Breast epithelium (tissue), 4 donors: ENCODE measurements around the gene ALDH1A3. TPM values are rescaled to one million over a fixed set of nuclear protein-coding genes. Genes with fewer than 3 reads are reported as not detected.

Experiments used
- DNase-seq, 2 donors: peaks; one replicate each; pipeline ENCODE4 v3.0.0-alpha.2; 2019; ENCODE audit warnings: low spot score in 2 of 2
- H3K27ac ChIP-seq, 2 donors: fragments of 200-600 bp; sonication (generic) in 1 of 2; one replicate each; pipeline ENCODE4 v1.5.1; 2016 to 2019; ENCODE audit warnings: mild to moderate bottlenecking in 1 of 2
- H3K27me3 ChIP-seq, 2 donors: fragments of 200-600 bp; sonication (generic) in 1 of 2; one replicate each; pipeline versions ENCODE4 v1.5.1 to v1.6.0; 2017 to 2019; ENCODE audit warnings: control low read depth in 1 of 2, mild to moderate bottlenecking in 1 of 2
- H3K36me3 ChIP-seq: fragments of 200-600 bp; one replicate; pipeline ENCODE4 v1.5.1; 2019
- H3K4me1 ChIP-seq, 2 donors: fragments of 200-600 bp; sonication (generic); one replicate each; pipeline ENCODE4 v1.5.1; 2016 to 2019; ENCODE audit warnings: control low read depth in 1 of 2
- H3K4me3 ChIP-seq, 3 donors: fragments of 200-600 bp; sonication (generic); 1 replicate in 2 of 3; 2 replicates in 1 of 3; pipeline ENCODE4 v1.5.1; 2016 to 2019; ENCODE audit warnings: mild to moderate bottlenecking in 3 of 3, moderate library complexity in 2 of 3
- H3K9me3 ChIP-seq, 2 donors: fragments of 200-600 bp; sonication (generic) in 1 of 2; one replicate each; pipeline ENCODE4 v1.5.1; 2016 to 2019; ENCODE audit warnings: control low read depth in 1 of 2
- CTCF ChIP-seq, 3 donors: fragments of 450-650 bp; IDR thresholded peaks; one replicate each; pipeline ENCODE4 v1.5.1; 2016 to 2017; ENCODE audit warnings: antibody characterized with exemption in 3 of 3, mild to moderate bottlenecking in 3 of 3, moderate library complexity in 3 of 3
- POLR2A ChIP-seq: fragments of 450-650 bp; IDR thresholded peaks from one replicate; pipeline ENCODE4 v1.6.1; 2016; ENCODE audit warnings: antibody characterized with exemption, mild to moderate bottlenecking, moderate library complexity
- POLR2AphosphoS5 ChIP-seq, 3 donors: sonication (generic); formaldehyde crosslinking; IDR thresholded peaks; one replicate each; pipeline ENCODE4 v1.6.1; 2017; ENCODE audit warnings: antibody characterized with exemption in 3 of 3
- intact Hi-C: fragments of 100-400 bp; cut with DNase I; formaldehyde crosslinking; loops from one replicate; pipeline ENCODE4 v1.15.1; 2023; ENCODE audit warnings: low total_unique reads
- total RNA-seq, 3 donors: library from RNA; depleted of rRNA; stranded (reverse); fragments of >200 nt; gene quantifications; one replicate each; pipeline ENCODE4 v1.1.0, GENCODE V29; 2016

Gene ALDH1A3
- total RNA-seq, 3 donors from 2014 or later, result 24.2 to 207 (median 44.9) TPM

GRCh38 chr15:100952566-100952965 lies 72.9 kb downstream of the ALDH1A3 start:
- no peak for TF ChIP-seq CTCF (IDR thresholded peaks at IDR 0.05)
- TF ChIP-seq POLR2A, result no peak
- no peak for TF ChIP-seq POLR2AphosphoS5 (IDR thresholded peaks at IDR 0.05)

GRCh38 chr15:100958326-100959065 lies 78.9 kb downstream of the ALDH1A3 start:
- Histone ChIP-seq H3K27me3 (no peaks in the 10 kb centered on the region), H3K27ac (peak overlapping the region in 1 of 2 donors; percentile 2), H3K4me3 (no peak overlapping the region), H3K4me1 (no peaks in the 10 kb centered on the region), H3K36me3 (no peaks in the 10 kb centered on the region), H3K9me3 (no peaks in the 10 kb centered on the region)
- no peak for TF ChIP-seq POLR2A
- no peak for TF ChIP-seq POLR2AphosphoS5 (IDR thresholded peaks at IDR 0.05)
- TF ChIP-seq CTCF (IDR thresholded peaks at IDR 0.05), result no peak
- DNase-seq, result no peak
- intact Hi-C loops, result no loop called here

More at GRCh38 chr15:100952566-100952965, 72.9 kb downstream of the ALDH1A3 start:
- Histone ChIP-seq H3K36me3 (no peaks in the 10 kb centered on the region), H3K4me3 (no peak overlapping the region), H3K4me1 (no peaks in the 10 kb centered on the region), H3K27ac (no peak overlapping the region), H3K9me3 (no peaks in the 10 kb centered on the region), H3K27me3 (no peaks in the 10 kb centered on the region)
- DNase-seq, result no peak
- intact Hi-C loops, result no loop called here

GRCh38 chr15:100959066-100960050 lies 79.7 kb downstream of the ALDH1A3 start:
- DNase-seq, result no peak
- intact Hi-C loops, result no loop called here
- Histone ChIP-seq H3K4me1 (no peaks in the 10 kb centered on the region), H3K36me3 (no peaks in the 10 kb centered on the region), H3K27ac (peak overlapping the region in 1 of 2 donors; percentile 2), H3K4me3 (no peak overlapping the region), H3K9me3 (no peaks in the 10 kb centered on the region), H3K27me3 (no peaks in the 10 kb centered on the region)
- TF ChIP-seq CTCF (IDR thresholded peaks at IDR 0.05) (no peak), POLR2A (no peak), POLR2AphosphoS5 (IDR thresholded peaks at IDR 0.05) (no peak)

Other genes with a start within 250 kb of the ALDH1A3 start
- 10 to 100 TPM; 10.1 to 18.7 (median 14.4) TPM for gene LRRK1, start 39.5 kb downstream of the ALDH1A3 start, total RNA-seq